Stomach (tissue), 9 donors: Measurements from ENCODE around the gene FTHL17. TPM values are rescaled to one million over a fixed set of nuclear protein-coding genes. Genes with fewer than 3 reads are reported as not detected.

Source experiments
- DNase-seq, 2 donors: peaks; one replicate each; pipeline versions ENCODE4 v3.0.0 to v3.0.0-alpha.2; 2013 to 2019
- H3K27ac ChIP-seq, 5 donors: fragments of 200-600 bp in 4 of 5; sonication (generic) in 4 of 5; one replicate each; pipeline ENCODE4 v1.5.1; 2013 to 2019; ENCODE audit warnings: mild to moderate bottlenecking in 1 of 5, moderate library complexity in 1 of 5
- H3K27me3 ChIP-seq, 3 donors: fragments of 200-600 bp; sonication (generic); one replicate each; pipeline ENCODE4 v1.5.1; 2017 to 2019; ENCODE audit warnings: mixed run types in 1 of 3
- H3K36me3 ChIP-seq, 4 donors: fragments of 200-600 bp; sonication (generic); 1 replicate in 3 of 4; 2 replicates in 1 of 4; pipeline ENCODE4 v1.5.1; 2016 to 2019
- H3K4me1 ChIP-seq, 4 donors: fragments of 200-600 bp; sonication (generic); one replicate each; pipeline ENCODE4 v1.5.1; 2016 to 2019
- H3K4me3 ChIP-seq, 4 donors: fragments of 200-600 bp; sonication (generic) in 3 of 4; one replicate each; pipeline ENCODE4 v1.5.1; 2016 to 2019; ENCODE audit warnings: mild to moderate bottlenecking in 1 of 4
- H3K9me3 ChIP-seq, 4 donors: fragments of 200-600 bp; sonication (generic); one replicate each; pipeline ENCODE4 v1.5.1; 2016 to 2019
- CTCF ChIP-seq, 7 experiments: fragments of 450-650 bp in 4 of 7; fragments of 200-600 bp in 3 of 7; sonication (generic) in 3 of 7; IDR thresholded peaks; one replicate each; pipeline ENCODE4 v1.5.1; 2016 to 2019; ENCODE audit warnings: antibody characterized with exemption in 7 of 7, control low read depth in 2 of 7, mild to moderate bottlenecking in 1 of 7
- EP300 ChIP-seq: sonication (generic); formaldehyde crosslinking; IDR thresholded peaks from one replicate; pipeline ENCODE4 v1.6.1; 2017; ENCODE audit warnings: antibody characterized with exemption
- POLR2A ChIP-seq, 4 donors: fragments of 450-650 bp; IDR thresholded peaks; one replicate each; pipeline ENCODE4 v1.6.1; 2016; ENCODE audit warnings: antibody characterized with exemption in 4 of 4, control low read depth in 2 of 4, mild to moderate bottlenecking in 1 of 4, moderate library complexity in 1 of 4
- POLR2AphosphoS5 ChIP-seq, 3 donors: sonication (generic); formaldehyde crosslinking; IDR thresholded peaks; one replicate each; pipeline ENCODE4 v1.6.1; 2016; ENCODE audit warnings: antibody characterized with exemption in 3 of 3
- WGBS, 5 donors: extraction: QIAGEN DNeasy Blood & Tissue Kit in 3 of 5; methylation state at CpG; one replicate each; pipeline versions ENCODE4 v1.1.5 to v1.1.7; 2013 to 2018; 5-methylcytosine and 5-hydroxymethylcytosine counted together
- intact Hi-C: fragments of 100-400 bp; cut with DNase I; formaldehyde crosslinking; loops from one replicate; pipeline ENCODE4 v1.15.1; 2023; ENCODE audit warnings: low total_unique reads
- polyA plus RNA-seq, 3 donors: library from polyadenylated mRNA; stranded (reverse); fragments of 200-250 nt; gene quantifications; one replicate each; pipeline ENCODE4 v1.2.3, GENCODE V29; 2013
- total RNA-seq, 5 donors: library from RNA; depleted of rRNA; stranded (reverse); fragments of >200 nt; gene quantifications; one replicate each; pipeline versions ENCODE4 v1.1.0 to v1.2.3, GENCODE V29; 2014 to 2016
- donor health status: healthy with polysubstance abuse.
- donor health status: Bipolar disorder and iron deficiency.
- donor health status: healthy.

The FTHL17 gene
- total and polyA plus RNA-seq, 8 donors, result not detected

DNA sequence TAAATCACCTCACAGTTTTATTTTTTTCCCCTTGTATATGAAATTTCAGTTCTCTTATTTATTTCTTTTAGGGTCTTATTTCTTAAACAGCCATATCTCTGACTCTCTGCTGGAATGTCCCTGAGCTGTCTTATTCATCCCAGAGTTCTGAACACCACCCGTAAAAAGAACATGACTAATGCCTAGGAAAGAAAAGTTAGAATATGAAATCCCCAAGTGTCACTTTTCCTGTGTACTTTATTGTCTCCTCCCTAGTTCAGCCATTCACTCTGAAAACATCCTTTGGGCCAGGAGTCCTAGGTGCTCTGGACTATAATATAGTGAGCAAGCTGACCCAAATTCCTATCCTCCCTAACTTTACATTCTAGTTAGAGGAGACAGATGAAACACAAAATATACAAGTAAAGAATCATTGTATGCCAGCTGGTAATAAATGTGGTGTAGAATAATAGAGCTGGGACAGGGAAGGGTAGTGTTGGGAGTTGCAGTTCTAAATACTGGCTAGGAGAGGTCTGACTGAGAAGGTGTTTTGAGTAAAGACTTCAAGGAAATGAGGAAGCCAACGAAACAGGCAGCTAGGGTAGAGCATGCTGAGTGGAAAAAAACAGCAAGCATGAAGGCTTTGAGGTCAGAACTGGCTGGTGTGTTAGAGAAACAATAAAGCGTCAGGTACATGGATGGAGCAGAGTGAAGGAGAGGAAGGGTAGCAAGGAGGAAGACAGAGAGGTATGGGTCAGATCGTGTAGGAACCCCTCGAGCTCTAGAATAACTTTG is 40.6 kb upstream of the FTHL17 start:
- Histone ChIP-seq H3K36me3 (no peaks in the 10 kb centered on the region), H3K9me3 (no peaks in the 10 kb centered on the region), H3K27me3 (no peaks in the 10 kb centered on the region), H3K27ac (no peak overlapping the region), H3K4me1 (peaks cover 0 to 4% (median 0%) of the 10 kb centered on the region in 4 donors), H3K4me3 (no peak overlapping the region)
- intact Hi-C loops, result no loop called here
- no peak for TF ChIP-seq POLR2AphosphoS5 (IDR thresholded peaks at IDR 0.05)
- TF ChIP-seq POLR2A (IDR thresholded peaks at IDR 0.05), result no peak
- no peak for TF ChIP-seq CTCF (IDR thresholded peaks at IDR 0.05)
- TF ChIP-seq EP300, result no peak
- DNase-seq, result no peak
- 71 to 89% (median 84%) methylated on average over 4 to 5 of the region's 5 CpGs for WGBS, 5 donors

- 87 to 92% (median 90%) methylated on average over 6 of the region's 6 CpGs for WGBS, 5 donors
- Histone ChIP-seq H3K36me3 (no peaks in the 10 kb centered on the region), H3K27me3 (no peaks in the 10 kb centered on the region), H3K27ac (no peak overlapping the region), H3K4me1 (peaks cover 0 to 4% (median 0%) of the 10 kb centered on the region in 4 donors), H3K9me3 (no peaks in the 10 kb centered on the region), H3K4me3 (no peak overlapping the region)
- intact Hi-C loops, result no loop called here
- no peak for TF ChIP-seq POLR2A (IDR thresholded peaks at IDR 0.05)
- TF ChIP-seq POLR2AphosphoS5 (IDR thresholded peaks at IDR 0.05), result no peak
- TF ChIP-seq EP300, result no peak
- TF ChIP-seq CTCF (IDR thresholded peaks at IDR 0.05), result no peak
- DNase-seq, result no peak
These were observed 38.8 kb upstream of the FTHL17 start for GRCh38 chrX:31110657-31111056.

DNA sequence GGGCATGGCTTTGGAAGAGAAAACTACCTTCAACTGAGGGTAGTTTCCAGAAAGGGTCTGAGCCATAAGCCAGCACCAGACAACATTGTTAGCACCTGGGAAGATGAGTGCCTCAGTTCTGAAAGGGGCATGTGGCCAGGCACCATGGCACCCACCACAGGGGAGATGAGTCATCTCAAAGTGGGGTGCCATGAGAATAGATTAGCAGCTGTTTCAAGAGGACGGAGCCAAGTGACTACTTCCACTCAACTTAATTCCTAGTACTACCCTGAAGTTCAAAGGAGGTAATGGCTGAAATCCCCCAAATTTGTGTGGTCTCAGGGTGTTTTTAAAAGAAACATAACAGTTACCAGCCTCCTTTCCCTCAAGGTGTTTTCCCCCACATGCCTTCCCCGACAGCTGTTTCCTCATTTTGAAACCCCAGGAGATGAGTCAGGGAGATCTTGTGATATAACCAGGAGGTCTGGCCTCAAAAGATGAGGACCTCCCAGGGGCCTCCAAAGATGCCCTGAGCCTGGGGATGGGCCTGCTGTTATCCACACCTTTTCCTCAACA is 27.8 kb upstream of the FTHL17 start:
- no peaks in the 10 kb centered on the region for H3K9me3 ChIP-seq

GRCh38 chrX:31098079-31098478 is 26.2 kb upstream of the FTHL17 start:
- peaks cover 0 to 7% (median 3%) of the 10 kb centered on the region in 4 donors for H3K9me3 ChIP-seq
- no peaks in the 10 kb centered on the region for H3K4me1 ChIP-seq
- H3K27me3 ChIP-seq, result no peaks in the 10 kb centered on the region
- no peak for TF ChIP-seq POLR2AphosphoS5 (IDR thresholded peaks at IDR 0.05)
- no peak for TF ChIP-seq EP300
- no peak for TF ChIP-seq POLR2A (IDR thresholded peaks at IDR 0.05)
- TF ChIP-seq CTCF (IDR thresholded peaks at IDR 0.05), result no peak
- WGBS, 5 donors, result 65 to 74% (median 70%) methylated on average over 3 of the region's 3 CpGs
- intact Hi-C loops, result no loop called here
- H3K27ac ChIP-seq, result no peak overlapping the region
- no peaks in the 10 kb centered on the region for H3K36me3 ChIP-seq
- no peak for DNase-seq
- H3K4me3 ChIP-seq, result no peak overlapping the region

More for the DNA sequence above, 27.8 kb upstream of the FTHL17 start:
- no peaks in the 10 kb centered on the region for H3K36me3 ChIP-seq
- H3K27me3 ChIP-seq, result no peaks in the 10 kb centered on the region
- H3K4me3 ChIP-seq, result no peak overlapping the region
- H3K4me1 ChIP-seq, result no peaks in the 10 kb centered on the region
- intact Hi-C loops, result no loop called here
- 46 to 78% (median 74%) methylated on average over 2 of the region's 2 CpGs for WGBS, 5 donors
- no peak for DNase-seq
- no peak for TF ChIP-seq POLR2A (IDR thresholded peaks at IDR 0.05)
- no peak for TF ChIP-seq POLR2AphosphoS5 (IDR thresholded peaks at IDR 0.05)
- no peak for TF ChIP-seq CTCF (IDR thresholded peaks at IDR 0.05)
- no peak for TF ChIP-seq EP300
- no peak overlapping the region for H3K27ac ChIP-seq
